A673 (cell line): Measurements from ENCODE around the gene CYTH3. TPM values are rescaled to one million over a fixed set of nuclear protein-coding genes. Genes with fewer than 3 reads are reported as not detected.

Source experiments
- BruUV-seq: library from RNA; stranded (reverse); fragments of 400-500 nt; replicated peaks from 2 replicates; lab custom pipeline; 2021; lab: Mats Ljungman, UMichigan
- CTCF ChIA-PET: fragments of 300-600 bp; sonication (Branson Sonifier 250); formaldehyde crosslinking; loops from one replicate; lab custom pipeline; 2022; ENCODE audit warnings: antibody characterized with exemption; lab: Charles Lee
- POLR2A ChIA-PET: fragments of 300-600 bp; sonication (Branson Sonifier 250); formaldehyde crosslinking; loops from one replicate; lab custom pipeline; 2022; ENCODE audit warnings: antibody characterized with exemption; ENCODE audit not compliant: low non-redundant PET; lab: Charles Lee
- DNase-seq: peaks from one replicate; pipeline ENCODE4 v3.0.0-alpha.2; 2015; ENCODE audit warnings: low spot score
- H3K27ac ChIP-seq: fragments of 200-600 bp; sonication (generic); 2 replicates; pipeline ENCODE4 v1.5.1; 2016; ENCODE audit warnings: mixed run types, low read depth, mild to moderate bottlenecking, mixed read lengths, antibody characterized with exemption, low read length; ENCODE audit not compliant: poor library complexity, severe bottlenecking
- H3K27me3 ChIP-seq: fragments of 200-600 bp; sonication (generic); replicated peaks from 2 replicates; pipeline ENCODE4 v1.6.1; 2017; ENCODE audit warnings: mixed run types, low read depth, mild to moderate bottlenecking, mixed read lengths, antibody characterized with exemption, low read length; ENCODE audit not compliant: insufficient read depth, poor library complexity
- H3K36me3 ChIP-seq: fragments of 200-600 bp; sonication (generic); 2 replicates; pipeline ENCODE4 v1.6.1; 2016; ENCODE audit warnings: mixed run types, mild to moderate bottlenecking, mixed read lengths, antibody characterized with exemption, low read length; ENCODE audit not compliant: insufficient read depth, poor library complexity, severe bottlenecking
- H3K4me1 ChIP-seq: fragments of 200-600 bp; sonication (generic); 2 replicates; pipeline ENCODE4 v1.6.1; 2017; ENCODE audit warnings: mixed run types, mild to moderate bottlenecking, mixed read lengths, antibody characterized with exemption, low read length; ENCODE audit not compliant: insufficient read depth, poor library complexity, severe bottlenecking
- H3K4me3 ChIP-seq: fragments of 200-600 bp; sonication (generic); 2 replicates; pipeline ENCODE4 v1.5.1; 2016; ENCODE audit warnings: low read depth, mixed run types, mild to moderate bottlenecking, mixed read lengths, low read length; ENCODE audit not compliant: poor library complexity, severe bottlenecking
- H3K9me3 ChIP-seq: fragments of 200-600 bp; sonication (generic); 2 replicates; pipeline ENCODE4 v1.6.1; 2016; ENCODE audit warnings: mixed run types, low read depth, mild to moderate bottlenecking, mixed read lengths, antibody characterized with exemption, low read length; ENCODE audit not compliant: poor library complexity, severe bottlenecking
- EZH2 ChIP-seq: fragments of 200-600 bp; sonication (generic); IDR thresholded peaks from 2 replicates; pipeline ENCODE4 v1.6.1; 2017; ENCODE audit warnings: borderline replicate concordance, low read depth, mild to moderate bottlenecking, mixed read lengths, antibody characterized with exemption, low read length; ENCODE audit not compliant: poor library complexity, severe bottlenecking
- intact Hi-C: fragments of 100-400 bp; cut with micrococcal nuclease; formaldehyde crosslinking; loops from one replicate; pipeline ENCODE4 v1.10.0; 2022; ENCODE audit not compliant: unreplicated experiment
- total RNA-seq: library from RNA; stranded (reverse); gene quantifications from 2 replicates; pipeline ENCODE4 v1.2.3, GENCODE V29; 2021
- TF ChIP-seq, protein P1 (sequence below): fragments of 300-800, 200-600 bp; sonication (generic); conservative IDR thresholded peaks from 2 replicates; pipeline ENCODE4 v1.5.1; 2017; ENCODE audit warnings: low read depth, mild to moderate bottlenecking, antibody characterized with exemption, low read length, moderate library complexity, mixed read lengths

The CYTH3 gene
- total RNA-seq, 1 experiment from 2014 or later, result 20.2 TPM

DNA sequence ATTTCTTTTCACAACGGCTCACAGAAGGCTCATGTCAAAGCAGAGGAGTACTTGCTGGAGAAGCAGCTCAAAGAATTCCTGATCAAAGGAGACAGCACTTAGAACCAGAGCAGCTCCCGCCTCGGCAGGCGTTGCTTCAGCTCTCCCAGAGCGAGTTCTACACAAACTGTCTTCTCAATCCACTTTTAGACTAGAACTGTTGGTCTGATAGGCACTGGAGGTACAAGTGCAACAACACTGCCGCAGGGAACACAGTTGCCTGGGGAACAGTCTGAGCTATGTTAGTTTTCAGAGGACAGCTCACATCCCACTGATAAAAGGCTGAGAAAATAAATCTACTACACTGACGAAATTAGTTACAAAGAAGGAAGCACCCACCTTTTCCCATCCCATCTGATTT is 35.4 kb downstream of the CYTH3 start:
- no peak for DNase-seq
- H3K4me1 ChIP-seq, result no peaks in the 10 kb centered on the region
- intact Hi-C loops, result no loop called here
- no peak overlapping the region for H3K27ac ChIP-seq
- POLR2A ChIA-PET, result no interaction called here
- H3K27me3 ChIP-seq, result no peaks in the 10 kb centered on the region
- H3K36me3 ChIP-seq, result no peaks in the 10 kb centered on the region
- CTCF ChIA-PET, result no interaction called here
- TF ChIP-seq, protein P1, sequence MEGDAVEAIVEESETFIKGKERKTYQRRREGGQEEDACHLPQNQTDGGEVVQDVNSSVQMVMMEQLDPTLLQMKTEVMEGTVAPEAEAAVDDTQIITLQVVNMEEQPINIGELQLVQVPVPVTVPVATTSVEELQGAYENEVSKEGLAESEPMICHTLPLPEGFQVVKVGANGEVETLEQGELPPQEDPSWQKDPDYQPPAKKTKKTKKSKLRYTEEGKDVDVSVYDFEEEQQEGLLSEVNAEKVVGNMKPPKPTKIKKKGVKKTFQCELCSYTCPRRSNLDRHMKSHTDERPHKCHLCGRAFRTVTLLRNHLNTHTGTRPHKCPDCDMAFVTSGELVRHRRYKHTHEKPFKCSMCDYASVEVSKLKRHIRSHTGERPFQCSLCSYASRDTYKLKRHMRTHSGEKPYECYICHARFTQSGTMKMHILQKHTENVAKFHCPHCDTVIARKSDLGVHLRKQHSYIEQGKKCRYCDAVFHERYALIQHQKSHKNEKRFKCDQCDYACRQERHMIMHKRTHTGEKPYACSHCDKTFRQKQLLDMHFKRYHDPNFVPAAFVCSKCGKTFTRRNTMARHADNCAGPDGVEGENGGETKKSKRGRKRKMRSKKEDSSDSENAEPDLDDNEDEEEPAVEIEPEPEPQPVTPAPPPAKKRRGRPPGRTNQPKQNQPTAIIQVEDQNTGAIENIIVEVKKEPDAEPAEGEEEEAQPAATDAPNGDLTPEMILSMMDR, result no peak
- TF ChIP-seq EZH2, result no peak
- H3K4me3 ChIP-seq, result no peak overlapping the region
- H3K9me3 ChIP-seq, result no peaks in the 10 kb centered on the region
- no TSS peak for BruUV-seq

DNA sequence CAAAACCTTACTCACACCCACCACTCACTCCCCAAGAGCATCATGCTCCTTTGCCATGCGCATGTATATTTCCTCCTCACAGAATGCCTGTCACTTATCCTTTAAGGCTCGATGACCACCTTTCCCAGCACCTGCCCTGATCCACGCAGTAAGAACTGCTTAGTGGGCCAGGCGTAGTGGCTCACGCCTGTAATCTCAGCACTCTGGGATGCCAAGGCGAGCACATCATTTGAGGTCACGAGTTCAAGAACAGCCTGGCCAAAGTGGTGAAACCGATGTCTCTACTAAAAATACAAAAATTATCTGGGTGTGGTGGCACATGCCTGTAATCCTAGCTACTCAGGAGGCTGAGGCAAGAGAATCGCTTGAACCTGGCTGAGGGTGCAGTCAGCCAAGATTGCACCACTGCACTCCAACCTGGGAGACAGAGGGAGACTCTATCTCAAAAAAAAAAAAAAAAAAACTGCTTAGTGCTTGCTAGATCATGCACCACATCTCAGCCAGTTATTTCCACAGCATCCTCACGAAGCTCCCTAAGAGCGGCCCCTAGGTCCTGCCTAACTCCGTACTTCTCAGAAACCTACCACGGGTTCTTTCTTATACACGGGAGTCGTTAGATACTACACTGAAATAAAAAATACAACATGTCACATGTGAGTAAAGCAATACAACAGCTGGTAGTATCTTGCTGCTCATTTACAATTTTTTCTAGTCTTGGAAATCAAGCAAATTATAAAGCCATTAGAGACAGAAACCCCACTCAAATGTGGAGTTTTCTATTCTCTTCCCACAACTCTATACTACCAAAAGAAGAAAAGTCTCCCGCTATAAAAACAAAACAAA is 37.2 kb downstream of the CYTH3 start:
- no peaks in the 10 kb centered on the region for H3K27me3 ChIP-seq
- ChIA-PET CTCF (no interaction called here), POLR2A (no interaction called here)
- peaks cover 13% of the 10 kb centered on the region for H3K4me1 ChIP-seq
- DNase-seq, result no peak
- no peaks in the 10 kb centered on the region for H3K9me3 ChIP-seq
- no peak overlapping the region for H3K27ac ChIP-seq
- H3K36me3 ChIP-seq, result no peaks in the 10 kb centered on the region
- no TSS peak for BruUV-seq
- intact Hi-C loops, result no loop called here
- TF ChIP-seq, protein P1, result no peak
- no peak for TF ChIP-seq EZH2
- no peak overlapping the region for H3K4me3 ChIP-seq

DNA sequence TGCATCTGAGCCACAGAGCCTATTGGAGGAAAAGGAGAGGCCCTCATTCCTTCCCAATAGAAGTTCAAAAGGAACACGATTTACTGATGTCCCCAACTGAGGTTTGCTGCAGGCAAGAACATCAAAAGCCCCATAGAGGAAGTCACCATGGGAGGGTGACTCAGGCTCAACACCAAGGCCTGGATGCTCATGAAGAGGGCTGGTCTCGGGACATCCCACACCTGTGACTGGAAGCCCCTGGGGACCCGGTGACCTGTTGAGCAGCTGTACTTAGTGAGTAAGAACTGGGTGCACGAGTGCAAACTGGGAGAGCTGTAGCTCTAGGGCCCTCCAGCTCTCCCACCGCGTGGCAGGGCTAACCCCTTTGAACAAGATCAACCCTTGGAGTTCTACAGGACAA is 38.0 kb downstream of the CYTH3 start:
- intact Hi-C loops, result loop anchor here (1.0 kb wide), 1 partner anchor 43 kb away; no protein-coding TSS in a partner anchor

More for the DNA sequence above, 38.0 kb downstream of the CYTH3 start:
- POLR2A ChIA-PET, result no interaction called here
- Histone ChIP-seq H3K27ac (no peak overlapping the region), H3K4me1 (peaks cover 21% of the 10 kb centered on the region), H3K4me3 (no peak overlapping the region), H3K36me3 (no peaks in the 10 kb centered on the region), H3K9me3 (no peaks in the 10 kb centered on the region), H3K27me3 (no peaks in the 10 kb centered on the region)
- no peak for DNase-seq
- CTCF ChIA-PET, result no interaction called here
- TF ChIP-seq, protein P1, result no peak
- TF ChIP-seq EZH2, result no peak
- BruUV-seq, result no TSS peak
